ENCODE data around the gene DNAJC22.
"Not testable (repeated sequence)": the region's sequence is repeated elsewhere in the genome, so short reads cannot be mapped to it uniquely, and the experiment has no call there.

DNAJC22 gene

DNA sequence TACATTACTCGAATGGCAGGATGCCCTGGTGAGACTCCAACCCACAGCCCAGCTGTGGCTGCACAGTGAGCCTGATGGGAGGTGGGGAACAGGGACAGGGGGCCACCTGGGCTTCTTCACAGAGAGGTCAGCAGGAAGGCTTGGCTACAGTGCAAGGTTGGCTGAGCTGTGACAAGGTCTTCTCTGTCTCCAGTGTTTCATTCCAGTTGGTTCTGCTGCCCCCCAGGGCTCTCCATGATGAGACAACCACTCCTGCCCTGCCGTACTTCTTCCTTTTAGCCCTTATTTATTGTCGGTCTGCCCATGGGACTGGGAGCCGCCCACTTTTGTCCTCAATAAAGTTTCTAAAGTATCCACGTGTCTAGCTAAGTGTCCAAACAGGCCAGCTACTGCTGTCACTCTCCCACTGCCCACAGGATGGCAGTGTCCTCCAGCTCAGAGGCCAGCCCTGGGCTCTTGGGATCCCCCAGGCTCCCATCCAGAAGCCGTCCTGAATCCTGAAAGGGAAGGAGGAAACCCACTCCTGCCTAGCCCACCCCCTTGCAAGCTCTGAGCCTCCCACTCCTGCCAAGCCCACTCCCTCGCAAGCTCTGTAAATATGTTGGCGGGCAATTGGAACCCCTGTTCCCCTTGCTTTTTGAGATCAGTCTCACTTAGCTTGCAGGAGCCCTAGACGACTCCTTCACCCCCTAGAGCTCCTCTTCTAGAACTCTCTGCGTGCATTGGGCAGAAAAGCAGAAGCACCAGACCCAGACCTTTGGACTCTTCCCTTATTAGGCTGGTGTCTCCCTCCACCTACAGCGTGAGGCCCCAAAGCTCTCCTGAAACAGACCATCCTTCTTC is 15.1 kb upstream of the DNAJC22 start:
- peak; percentile 74 for DNase-seq

- no peak for DNase-seq
Observed at GRCh38 chr12:49332441-49332861, 14.2 kb upstream of the DNAJC22 start.

DNA sequence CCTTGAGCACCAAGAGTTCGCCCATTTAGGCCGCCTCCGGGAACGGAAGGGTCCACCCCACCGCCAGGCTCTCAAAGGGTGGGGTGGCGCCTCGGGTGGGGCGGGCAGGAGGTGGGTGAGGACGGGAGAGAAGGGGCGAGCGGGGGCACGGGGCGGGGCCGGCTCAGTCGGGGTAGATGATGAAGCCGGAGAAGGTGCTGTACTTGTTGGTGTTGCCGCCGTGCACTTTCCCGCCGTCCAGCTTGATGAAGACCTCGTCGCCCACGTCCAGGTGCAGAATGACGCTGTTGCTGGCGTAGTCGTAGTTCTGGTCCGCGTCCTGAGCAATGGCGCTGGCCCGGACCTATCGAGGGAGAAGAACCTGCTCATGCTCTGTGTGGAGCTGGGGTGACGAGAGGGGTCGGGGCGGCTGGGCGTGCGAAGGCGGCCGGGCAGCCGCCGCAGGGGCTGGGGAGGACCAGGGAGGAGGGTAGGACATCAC is 13.8 kb upstream of the DNAJC22 start:
- no peak for DNase-seq

DNA sequence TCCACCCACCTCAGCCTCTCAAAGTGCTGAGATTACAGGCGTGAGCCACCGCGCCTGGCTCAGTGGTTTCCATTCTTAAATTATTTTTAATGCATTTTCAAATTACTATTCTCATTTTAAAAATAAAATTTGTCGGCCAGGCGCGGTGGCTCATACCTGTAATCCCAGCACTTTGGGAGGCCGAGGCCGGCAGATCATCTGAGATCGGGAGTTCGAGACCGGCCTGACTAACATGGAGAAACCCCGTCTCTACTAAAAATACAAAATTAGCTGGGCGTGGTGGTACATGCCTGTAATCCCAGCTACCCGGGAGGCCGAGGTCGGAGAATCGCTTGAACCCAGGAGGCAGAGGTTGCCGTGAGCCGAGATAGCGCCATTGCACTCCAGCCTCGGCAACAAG is 12.9 kb upstream of the DNAJC22 start:
- DNase-seq, result not testable (repeated sequence)

GRCh38 chr12:49334226-49334625 is 12.5 kb upstream of the DNAJC22 start:
- no peak for DNase-seq

DNA sequence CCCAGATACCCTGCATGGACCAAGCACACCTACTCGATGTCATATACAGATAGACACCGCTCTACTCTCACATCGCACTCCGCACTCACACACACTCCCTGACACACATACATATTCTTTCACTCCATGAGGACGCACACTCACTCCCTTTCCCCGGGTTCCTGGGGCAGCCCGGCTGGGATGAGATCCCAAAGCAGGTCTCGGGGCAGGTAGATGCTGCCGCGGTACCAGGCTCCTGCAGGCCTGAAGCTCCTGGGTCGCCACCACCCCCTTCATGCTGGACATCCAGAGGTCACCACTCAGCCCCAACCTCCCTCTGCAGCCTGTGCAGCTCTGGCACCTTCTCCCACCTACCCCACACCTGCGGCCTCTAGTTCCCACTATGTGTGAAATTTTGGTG is 12.0 kb upstream of the DNAJC22 start:
- no peak for DNase-seq

- DNase-seq, result no peak
Observed at GRCh38 chr12:49335118-49335954, 11.4 kb upstream of the DNAJC22 start.

DNA sequence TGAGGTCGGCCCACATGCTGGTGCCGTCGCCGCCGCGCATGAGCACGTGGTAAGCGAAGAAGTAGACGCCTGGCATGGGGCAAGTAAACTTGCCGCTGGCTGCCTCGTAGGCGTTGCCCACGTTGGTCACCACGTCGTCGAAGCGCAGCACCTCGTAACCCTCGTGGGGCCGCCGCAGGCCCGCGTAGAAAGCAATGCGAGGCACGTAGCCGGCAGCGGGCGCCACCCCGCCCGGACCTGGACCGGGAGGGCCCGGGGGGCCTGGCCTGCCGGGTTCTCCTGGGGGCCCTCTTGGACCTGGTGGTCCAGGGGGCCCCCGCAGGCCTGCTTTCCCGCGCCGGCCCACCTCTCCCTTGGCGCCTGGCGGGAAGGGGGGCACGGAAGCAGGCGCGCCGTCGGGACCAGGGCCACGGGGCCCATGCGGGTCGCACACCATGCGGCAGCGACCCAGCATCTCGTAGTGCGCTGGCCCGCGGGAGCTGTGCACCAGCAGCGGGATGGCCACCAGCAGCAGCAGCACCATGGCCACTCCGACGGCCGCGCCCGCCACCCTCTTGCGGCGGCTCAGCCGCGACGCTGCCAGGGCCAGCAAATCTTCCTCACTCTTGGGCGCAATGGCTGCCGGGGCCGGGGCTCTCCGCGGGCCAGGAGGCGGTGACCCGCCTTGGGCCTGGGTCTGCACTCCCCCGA is 10.6 kb upstream of the DNAJC22 start:
- no peak for DNase-seq

- peak; percentile 94 for DNase-seq
Observed at GRCh38 chr12:49336645-49337584, 9.8 kb upstream of the DNAJC22 start, which contains the start of gene C1QL4. TSS of gene C1QL4 (minus strand) at chr12:49337188. CDS start at chr12:49336477, 711 bp downstream.

GRCh38 chr12:49338830-49339463 is 7.7 kb upstream of the DNAJC22 start:
- no peak for DNase-seq

DNA sequence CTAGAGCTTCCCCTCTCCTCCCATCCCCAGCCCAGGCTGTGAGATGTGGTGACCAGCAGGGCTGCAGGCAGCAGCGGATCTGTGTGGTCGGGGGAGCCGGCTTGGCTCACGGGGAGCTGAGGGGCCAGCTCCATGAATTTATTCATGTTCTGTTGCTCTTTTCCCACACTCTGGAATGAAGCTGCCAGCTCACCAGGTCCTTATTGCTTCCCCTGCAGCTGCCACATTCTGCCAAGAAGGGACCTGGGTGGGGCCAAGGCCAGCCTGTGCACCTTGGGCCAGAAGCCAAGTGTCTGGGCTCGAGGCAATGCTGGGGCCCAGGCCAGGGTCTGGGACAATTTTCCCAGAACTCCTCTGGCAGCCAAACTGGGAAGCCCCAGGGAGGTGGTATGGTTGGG is 7.2 kb upstream of the DNAJC22 start:
- DNase-seq, result no peak

DNA sequence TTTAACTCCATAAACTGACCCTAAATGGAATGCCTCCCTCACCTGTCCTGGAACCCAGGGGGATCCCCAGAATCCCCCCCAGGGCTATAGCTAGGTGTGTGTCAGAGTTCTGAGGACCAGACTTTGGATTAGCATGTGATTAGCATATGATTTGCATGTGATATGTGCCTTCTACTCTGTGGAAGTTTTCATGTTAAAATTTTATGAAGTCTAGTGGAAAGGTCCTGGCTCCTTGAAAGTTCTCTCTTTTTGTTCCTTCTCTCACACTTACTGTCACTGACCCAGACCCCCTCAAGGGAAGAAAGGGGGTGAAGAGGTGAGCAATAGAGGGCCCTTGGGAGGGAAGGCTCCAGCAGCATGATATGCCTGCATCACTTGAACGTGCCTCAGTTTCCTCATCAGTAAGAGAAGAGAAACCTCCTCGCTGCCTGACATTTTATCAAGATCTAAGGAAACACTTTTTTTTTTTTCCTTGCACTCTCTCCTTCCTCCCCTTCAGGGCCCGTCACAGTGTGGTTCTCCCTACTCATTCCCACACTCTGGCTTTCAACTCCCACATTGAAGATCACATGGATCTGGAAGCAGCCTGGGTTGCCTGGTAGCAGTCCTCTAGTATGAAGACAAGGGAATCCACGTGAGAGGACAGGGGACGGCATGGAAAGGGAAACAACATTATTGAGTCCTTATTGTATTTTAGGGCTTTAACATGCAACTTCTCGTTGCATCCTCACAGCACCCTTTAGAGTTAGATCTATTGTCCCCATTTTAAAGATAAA is 6.4 kb upstream of the DNAJC22 start:
- no peak for DNase-seq

DNA sequence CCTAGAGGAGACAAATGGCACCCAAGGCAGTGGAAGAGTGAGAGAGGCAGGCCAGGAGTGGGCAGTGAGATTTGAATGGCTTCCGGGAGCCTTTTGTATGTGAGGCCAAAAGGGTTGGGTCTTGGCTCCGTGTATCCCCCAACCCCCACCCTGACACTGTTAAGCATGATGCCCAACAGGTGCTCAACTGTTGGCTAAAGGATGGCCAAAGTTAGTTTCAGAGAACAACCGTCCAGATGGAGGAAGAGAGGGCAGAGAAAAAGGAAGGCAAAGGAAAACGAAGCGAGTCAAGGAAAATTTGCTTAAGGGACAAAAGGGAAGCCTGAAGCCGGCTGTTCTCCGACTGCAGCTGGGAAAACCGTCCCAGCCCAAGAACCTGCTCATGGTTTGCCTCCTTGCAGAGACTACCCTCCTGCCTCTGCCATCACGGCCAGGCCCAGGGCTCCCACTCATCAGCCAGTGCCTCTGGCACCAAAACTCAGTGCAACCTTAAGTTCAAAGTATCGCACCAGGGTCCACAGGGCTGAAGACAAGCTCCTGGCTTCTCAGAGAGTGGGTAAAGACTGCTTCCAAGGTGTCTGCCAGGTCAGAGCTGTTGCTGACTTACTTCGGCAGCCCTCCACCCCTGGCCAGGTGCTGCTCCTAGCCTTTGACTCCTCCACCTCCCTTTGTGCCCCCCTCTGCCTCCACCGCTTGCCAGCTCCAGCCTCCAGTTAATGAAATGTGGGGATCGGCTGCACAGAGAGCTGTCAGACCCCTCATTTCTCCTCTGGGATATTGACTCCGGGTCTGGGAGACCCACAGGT is 5.5 kb upstream of the DNAJC22 start:
- no peak for DNase-seq

- DNase-seq, result no peak
Observed at GRCh38 chr12:49341777-49342065, 5.0 kb upstream of the DNAJC22 start.

GRCh38 chr12:49342066-49342913 is 4.4 kb upstream of the DNAJC22 start:
- peak; percentile 99 for DNase-seq

GRCh38 chr12:49342914-49343731 is 3.6 kb upstream of the DNAJC22 start:
- DNase-seq, result peak; percentile 53

DNA sequence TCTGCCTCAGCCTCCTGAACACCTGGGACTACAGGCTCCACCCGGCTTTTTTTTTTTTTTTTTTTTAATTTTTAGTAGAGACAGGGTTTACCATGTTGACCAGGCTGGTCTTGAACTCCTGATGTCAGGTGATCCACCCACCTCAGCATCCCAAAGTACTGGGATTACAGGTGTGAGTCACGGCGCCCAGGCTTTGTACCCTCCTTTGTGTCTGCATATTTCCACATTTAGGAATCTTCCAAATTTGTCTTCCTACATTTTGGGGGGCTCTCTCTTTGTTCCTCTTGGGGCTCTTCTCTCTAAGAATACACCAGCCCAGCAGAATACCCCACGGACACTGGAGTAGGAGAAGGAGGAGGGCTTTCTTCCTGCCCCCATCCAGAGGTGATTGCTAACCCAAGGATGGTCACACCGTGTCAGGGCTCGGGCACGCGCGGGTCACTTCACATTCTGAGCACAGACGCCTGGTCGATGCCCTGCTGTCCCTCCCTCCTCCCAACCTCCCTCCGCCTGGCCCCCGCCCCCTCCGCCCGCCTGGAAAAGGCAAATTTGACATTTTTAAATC is 2.1 kb upstream of the DNAJC22 start:
- DNase-seq, result no peak

Data from NCI-H82 (cell line).